Activated naive CD4-positive, alpha-beta T cell treated with anti-CD3 and anti-CD28 coated beads, Interleukin-2, amount 50 U/mL, for 72 hours (primary cell): ENCODE measurements around the gene NUBP1. TPM values are rescaled to one million over a fixed set of nuclear protein-coding genes. Genes with fewer than 3 reads are reported as not detected.
A peak's percentile ranks its signal among the peaks of the same experiment; 100 is the strongest.

Experiments
- ATAC-seq, 2 donors: fragments of 150-1000 bp; cut with Tn5 transposase; 2 replicates each; pipeline ENCODE4 v1.10.0; 2021; ENCODE audit warnings: mild to moderate bottlenecking in 2 of 2, moderate library complexity in 2 of 2
- DNase-seq, 2 donors: peaks; one replicate each; pipeline ENCODE4 v3.0.0; 2021 to 2022; ENCODE audit warnings: low spot score in 2 of 2
- H3K27ac Mint-ChIP-seq, 2 donors: one replicate each; pipeline ENCODE4 v1.8.0; 2022; ENCODE audit warnings: mild to moderate bottlenecking in 2 of 2, mixed read lengths in 2 of 2
- H3K36me3 Mint-ChIP-seq, 2 donors: one replicate each; pipeline ENCODE4 v1.8.0; 2022; ENCODE audit warnings: mixed read lengths in 2 of 2
- H3K9me3 Mint-ChIP-seq, 2 donors: one replicate each; pipeline ENCODE4 v1.8.0; 2022; ENCODE audit warnings: mixed read lengths in 2 of 2
- total RNA-seq, 2 donors: library from RNA; stranded (reverse); gene quantifications; one replicate each; pipeline ENCODE4 v1.2.3, GENCODE V29; 2022

NUBP1 gene
- total RNA-seq, 2 donors from 2014 or later, result 21.3 to 31.2 TPM

GRCh38 chr16:10741844-10742243, 1.8 kb upstream of the NUBP1 start:
- H3K27ac Mint-ChIP-seq, result peak overlapping the region in 1 of 2 donors; percentile 48
- no peaks in the 10 kb centered on the region for H3K9me3 Mint-ChIP-seq
- peaks cover 0 to 5% of the 10 kb centered on the region in 2 donors for H3K36me3 Mint-ChIP-seq
- DNase-seq, result peak in 1 of 2 donors; percentile 26
- no peak for ATAC-seq

- peak overlapping the region; percentile 93 to 96 for H3K27ac Mint-ChIP-seq
- DNase-seq (peak in 1 of 2 donors; percentile 13), ATAC-seq (no peak)
- no peaks in the 10 kb centered on the region for H3K9me3 Mint-ChIP-seq
- H3K36me3 Mint-ChIP-seq, result peaks cover 0 to 5% of the 10 kb centered on the region in 2 donors
Measured at GRCh38 chr16:10743227-10743609, 424 bp upstream of the NUBP1 start.

- no peaks in the 10 kb centered on the region for H3K9me3 Mint-ChIP-seq
- DNase-seq (no peak), ATAC-seq (peak in 1 of 2 donors; percentile 3)
- H3K27ac Mint-ChIP-seq, result peak overlapping the region; percentile 93 to 96
- peaks cover 5% of the 10 kb centered on the region in 2 donors for H3K36me3 Mint-ChIP-seq
Measured at GRCh38 chr16:10744370-10745030, 858 bp downstream of the NUBP1 start.

DNA sequence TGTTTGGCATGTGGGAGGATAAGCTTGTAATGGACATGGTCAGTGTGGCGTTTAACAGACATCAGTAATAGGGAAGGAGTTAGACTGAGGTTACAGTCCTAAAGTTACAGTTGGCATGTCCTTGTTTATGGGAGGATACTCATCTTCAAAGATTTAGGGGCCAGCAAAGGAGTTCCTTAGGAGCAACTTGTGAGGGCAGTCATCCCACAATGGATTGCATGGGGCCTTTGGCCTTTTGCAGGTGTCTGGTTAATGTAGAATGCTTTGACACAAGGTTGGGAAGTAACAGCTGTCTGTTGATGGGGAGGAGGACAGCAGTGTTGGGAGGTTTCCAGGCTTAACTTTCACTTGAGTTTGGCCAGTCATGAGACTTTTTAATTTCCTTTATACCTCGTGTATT, 2.2 kb downstream of the NUBP1 start:
- no peak for ATAC-seq

GRCh38 chr16:10750793-10751192, 7.2 kb downstream of the NUBP1 start:
- no peak for ATAC-seq
- peak overlapping the region; percentile 62 to 78 for H3K27ac Mint-ChIP-seq
- H3K36me3 Mint-ChIP-seq, result peaks cover 0 to 6% of the 10 kb centered on the region in 2 donors
- DNase-seq, result no peak
- no peaks in the 10 kb centered on the region for H3K9me3 Mint-ChIP-seq

More for the DNA sequence above, 2.2 kb downstream of the NUBP1 start:
- no peaks in the 10 kb centered on the region for H3K9me3 Mint-ChIP-seq
- peaks cover 5 to 6% of the 10 kb centered on the region in 2 donors for H3K36me3 Mint-ChIP-seq
- no peak overlapping the region for H3K27ac Mint-ChIP-seq
- DNase-seq, result peak in 1 of 2 donors; percentile 9

DNA sequence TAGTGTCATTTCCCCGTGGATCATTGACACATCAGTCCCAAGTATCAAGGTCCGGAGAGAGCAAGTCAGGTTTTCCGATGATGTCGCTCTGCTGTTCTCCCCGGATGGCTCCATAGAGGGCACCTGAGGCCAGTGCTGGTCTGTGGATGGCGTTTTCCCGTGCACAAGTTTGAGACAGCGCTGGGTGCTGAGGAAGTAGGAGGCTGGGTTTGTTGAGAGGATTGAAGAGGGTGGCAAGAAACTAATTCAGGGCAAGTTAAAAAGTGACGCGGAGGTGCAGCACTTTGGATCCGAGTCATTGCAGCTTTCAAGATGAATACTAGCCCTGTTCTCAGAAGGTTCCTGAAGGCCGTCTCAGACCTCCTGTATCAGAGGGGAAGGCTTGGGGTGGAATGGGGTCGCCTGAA, 7.7 kb downstream of the NUBP1 start:
- Mint-ChIP-seq H3K36me3 (peaks cover 0 to 6% of the 10 kb centered on the region in 2 donors), H3K27ac (peak overlapping the region; percentile 62 to 78), H3K9me3 (no peaks in the 10 kb centered on the region)
- DNase-seq (peak in 1 of 2 donors; percentile 38), ATAC-seq (peak; percentile 72 to 82)

DNA sequence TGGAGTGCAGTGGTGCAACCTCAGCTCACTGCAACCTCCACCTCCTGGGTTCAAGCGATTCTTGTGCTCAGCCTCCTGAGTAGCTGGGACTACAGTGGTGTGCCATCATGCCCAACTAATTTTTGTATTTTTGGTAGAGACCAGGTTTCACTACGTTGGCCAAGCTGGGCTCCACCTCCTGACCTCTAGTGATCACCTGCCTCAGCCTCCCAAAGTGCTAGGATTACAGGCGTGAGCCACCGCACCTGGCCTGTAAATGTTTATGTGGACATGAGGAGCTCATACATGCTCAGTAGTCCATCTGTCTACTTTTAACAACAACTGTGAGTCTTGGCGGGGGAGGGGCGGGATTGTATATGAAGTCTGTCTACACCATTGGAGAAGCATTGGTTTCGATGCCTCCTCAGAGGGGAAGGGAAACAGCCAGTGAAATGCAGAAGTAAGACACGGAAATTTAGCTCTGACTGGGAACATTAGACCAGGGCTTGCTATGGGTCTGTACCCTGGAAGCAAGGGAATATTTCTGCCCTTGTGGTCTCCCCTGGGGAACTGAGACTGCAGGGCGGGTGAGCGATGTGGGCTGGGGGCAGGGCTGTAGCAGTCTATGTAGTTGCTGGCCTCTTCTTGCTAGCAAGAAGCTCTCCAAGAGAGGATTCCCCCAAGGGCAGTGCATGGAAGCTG, 9.3 kb downstream of the NUBP1 start:
- no peak overlapping the region for H3K27ac Mint-ChIP-seq
- no peak for DNase-seq
- peaks cover 6% of the 10 kb centered on the region in 2 donors for H3K36me3 Mint-ChIP-seq
- no peaks in the 10 kb centered on the region for H3K9me3 Mint-ChIP-seq
- no peak for ATAC-seq

GRCh38 chr16:10753670-10754069, 10.0 kb downstream of the NUBP1 start:
- H3K27ac Mint-ChIP-seq, result peak overlapping the region in 1 of 2 donors; percentile 77
- H3K36me3 Mint-ChIP-seq, result peaks cover 6 to 7% of the 10 kb centered on the region in 2 donors
- DNase-seq (no peak), ATAC-seq (no peak)
- no peaks in the 10 kb centered on the region for H3K9me3 Mint-ChIP-seq

DNA sequence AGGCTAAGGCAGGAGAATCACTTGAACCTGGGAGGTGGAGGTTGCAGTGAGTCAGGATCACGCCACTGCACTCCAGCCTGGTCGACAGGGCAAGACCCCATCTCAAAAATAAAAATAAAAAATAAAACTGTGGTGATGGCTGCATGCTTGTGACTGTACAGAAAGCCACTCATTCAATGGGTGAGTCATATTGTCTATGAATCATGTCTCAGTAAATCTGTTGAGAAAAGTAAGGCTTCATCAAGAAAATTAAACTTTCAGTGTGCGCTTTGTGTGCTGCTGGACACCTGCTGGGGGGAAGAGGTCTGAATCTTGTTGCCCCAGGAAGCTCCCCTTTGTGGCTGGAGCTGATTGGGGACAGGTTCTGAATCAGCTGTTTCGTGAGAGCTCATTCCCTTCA, 11.3 kb downstream of the NUBP1 start:
- H3K27ac Mint-ChIP-seq, result peak overlapping the region in 1 of 2 donors; percentile 88
- peaks cover 6 to 7% of the 10 kb centered on the region in 2 donors for H3K36me3 Mint-ChIP-seq
- no peaks in the 10 kb centered on the region for H3K9me3 Mint-ChIP-seq
- ATAC-seq, result peak; percentile 72 to 74
- DNase-seq, result peak in 1 of 2 donors; percentile 22

DNA sequence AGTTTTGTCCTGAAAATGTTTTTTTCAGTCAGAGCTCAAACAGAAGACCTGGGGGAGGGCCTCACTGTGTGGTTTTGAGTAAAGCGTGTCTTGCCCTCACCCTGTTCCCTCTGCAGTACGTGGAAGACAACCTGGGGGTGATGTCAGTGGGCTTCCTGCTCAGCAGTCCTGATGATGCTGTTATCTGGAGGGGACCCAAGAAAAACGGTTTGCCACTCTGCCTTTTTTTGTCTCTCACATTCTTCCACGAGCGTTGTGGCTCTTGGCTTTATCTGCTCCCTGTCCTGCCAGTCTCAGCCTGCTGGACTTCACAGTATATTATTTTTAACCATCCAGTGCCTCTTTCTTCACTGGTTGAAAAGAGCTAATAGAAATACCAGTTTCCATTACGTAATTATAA, 12.9 kb downstream of the NUBP1 start:
- Mint-ChIP-seq H3K27ac (no peak overlapping the region), H3K36me3 (peaks cover 15 to 17% of the 10 kb centered on the region in 2 donors), H3K9me3 (no peaks in the 10 kb centered on the region)
- DNase-seq (no peak), ATAC-seq (no peak)

- ATAC-seq (no peak), DNase-seq (no peak)
- Mint-ChIP-seq H3K27ac (peak overlapping the region in 1 of 2 donors; percentile 3), H3K9me3 (no peaks in the 10 kb centered on the region), H3K36me3 (peaks cover 27 to 33% of the 10 kb centered on the region in 2 donors)
Measured at GRCh38 chr16:10760858-10761257, 17.2 kb downstream of the NUBP1 start.

DNA sequence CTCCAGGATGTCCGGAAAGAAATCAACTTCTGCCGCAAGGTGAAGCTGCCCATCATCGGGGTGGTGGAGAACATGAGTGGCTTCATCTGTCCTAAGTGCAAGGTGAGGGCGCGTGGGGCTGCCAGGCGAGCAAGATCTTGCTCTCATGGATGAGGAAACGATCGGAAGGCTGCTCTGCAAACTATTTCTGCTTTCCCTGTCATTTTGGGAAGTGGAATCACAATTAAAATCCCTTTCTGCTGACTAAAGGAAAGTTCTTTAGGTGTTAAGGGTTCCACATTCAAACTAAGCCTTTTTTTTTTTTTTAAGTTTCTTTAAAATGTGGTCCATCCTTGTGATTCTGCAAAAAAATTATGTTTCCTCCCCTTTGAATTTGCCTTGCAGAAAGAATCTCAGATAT, 17.7 kb downstream of the NUBP1 start:
- Mint-ChIP-seq H3K36me3 (peaks cover 27 to 36% of the 10 kb centered on the region in 2 donors), H3K27ac (no peak overlapping the region), H3K9me3 (no peaks in the 10 kb centered on the region)
- no peak for ATAC-seq
- no peak for DNase-seq

- H3K36me3 Mint-ChIP-seq, result peaks cover 25 to 38% of the 10 kb centered on the region in 2 donors
- no peak for ATAC-seq
- H3K27ac Mint-ChIP-seq, result no peak overlapping the region
- no peaks in the 10 kb centered on the region for H3K9me3 Mint-ChIP-seq
- DNase-seq, result no peak
Measured at GRCh38 chr16:10762336-10763016, 18.8 kb downstream of the NUBP1 start.

GRCh38 chr16:10763456-10763855, 19.8 kb downstream of the NUBP1 start:
- Mint-ChIP-seq H3K27ac (no peak overlapping the region), H3K9me3 (no peaks in the 10 kb centered on the region), H3K36me3 (peaks cover 21 to 38% of the 10 kb centered on the region in 2 donors)
- ATAC-seq (no peak), DNase-seq (no peak)

DNA sequence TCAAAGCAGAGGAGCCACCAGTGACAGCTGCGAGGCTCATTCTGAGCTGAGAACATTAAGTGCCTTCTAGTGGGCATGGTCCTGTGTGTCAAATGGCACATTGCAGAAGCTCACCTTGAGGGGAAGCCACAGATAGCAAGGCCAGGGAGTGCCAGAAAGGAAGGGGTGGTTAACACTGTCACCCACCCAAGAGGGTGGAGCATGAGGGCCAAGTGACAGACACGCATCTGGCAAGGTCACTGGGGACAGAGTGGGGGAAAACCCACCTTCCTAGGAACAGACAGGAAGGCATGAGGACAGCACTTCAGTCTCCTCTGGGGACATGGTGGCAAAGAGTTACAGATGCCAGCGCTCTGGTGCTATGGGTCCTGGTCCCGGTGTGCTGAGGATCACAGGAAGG, 22.1 kb downstream of the NUBP1 start:
- DNase-seq (no peak), ATAC-seq (peak in 1 of 2 donors; percentile 67)
- H3K36me3 Mint-ChIP-seq, result peaks cover 18 to 27% of the 10 kb centered on the region in 2 donors
- H3K9me3 Mint-ChIP-seq, result no peaks in the 10 kb centered on the region
- no peak overlapping the region for H3K27ac Mint-ChIP-seq

DNA sequence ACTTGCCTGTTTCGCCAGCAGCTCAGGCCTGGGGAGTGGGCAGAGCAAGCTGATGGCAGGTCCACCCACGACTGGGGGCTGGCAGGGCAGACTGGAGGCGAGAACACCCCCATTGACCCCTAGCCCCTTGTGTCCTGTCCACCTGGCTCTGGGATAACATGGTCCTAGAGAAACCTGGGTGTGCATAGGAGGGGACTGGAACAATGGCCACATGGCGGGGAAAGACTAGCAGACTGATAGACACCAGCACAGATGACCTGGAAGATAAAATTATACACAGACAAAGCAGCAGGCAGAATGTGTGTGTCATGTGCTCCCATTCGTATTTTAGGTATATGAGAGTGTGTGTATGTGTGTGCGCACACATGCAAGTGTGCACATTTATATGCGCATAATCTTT, 23.5 kb downstream of the NUBP1 start:
- Mint-ChIP-seq H3K9me3 (no peaks in the 10 kb centered on the region), H3K36me3 (peaks cover 12 to 21% of the 10 kb centered on the region in 2 donors), H3K27ac (no peak overlapping the region)
- no peak for ATAC-seq
- DNase-seq, result no peak

DNA sequence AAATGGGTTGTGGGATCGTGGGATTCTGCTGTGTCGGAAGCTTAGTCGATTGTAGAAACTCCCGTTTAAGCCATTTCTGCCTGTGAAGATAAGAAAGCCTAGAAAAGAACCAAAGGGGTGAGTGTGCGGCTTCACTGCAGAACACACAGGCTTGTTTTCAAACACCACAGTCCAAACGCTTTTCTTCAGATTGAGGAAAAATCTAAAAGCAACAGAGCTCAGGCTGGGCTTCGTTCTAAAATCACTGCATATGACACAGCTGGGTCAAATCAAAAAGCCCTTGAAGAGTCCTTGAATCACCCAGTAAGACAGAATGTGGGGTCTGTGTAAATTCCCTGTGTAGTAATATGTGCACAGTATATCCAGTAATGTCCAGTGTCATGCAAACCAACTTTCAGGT, 25.7 kb downstream of the NUBP1 start:
- DNase-seq (no peak), ATAC-seq (no peak)
- peaks cover 0 to 5% of the 10 kb centered on the region in 2 donors for H3K36me3 Mint-ChIP-seq
- no peak overlapping the region for H3K27ac Mint-ChIP-seq
- no peaks in the 10 kb centered on the region for H3K9me3 Mint-ChIP-seq
